NCI-H2081 (cell line): ENCODE data around the gene CASKIN2.

ENCODE experiments used
- DNase-seq, 2 experiments: peaks; one replicate each; lab custom pipeline; 2025; lab: John Stamatoyannopoulos, UW

The CASKIN2 gene

GRCh38 chr17:75504347-75505151 lies 10.8 kb downstream of the CASKIN2 start:
- no peak for DNase-seq

DNA sequence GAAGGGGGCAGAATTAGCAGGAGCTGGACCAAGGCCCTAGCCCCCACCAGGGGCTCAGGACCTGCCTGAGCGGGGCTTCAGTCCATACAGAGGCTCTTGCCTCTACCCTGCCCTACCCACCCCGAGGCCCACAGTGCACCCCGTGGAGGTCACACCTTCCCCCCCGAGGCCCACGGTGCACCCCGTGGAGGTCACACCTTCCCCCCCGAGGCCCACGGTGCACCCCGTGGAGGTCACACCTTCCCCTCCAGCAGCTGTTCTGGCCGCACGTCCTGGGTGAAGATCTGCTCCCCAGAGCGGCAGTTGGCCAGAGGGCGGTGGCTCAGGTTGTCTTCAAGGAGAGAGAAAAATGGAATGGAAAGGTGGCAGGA lies 11.4 kb downstream of the CASKIN2 start:
- DNase-seq: no peak

DNA sequence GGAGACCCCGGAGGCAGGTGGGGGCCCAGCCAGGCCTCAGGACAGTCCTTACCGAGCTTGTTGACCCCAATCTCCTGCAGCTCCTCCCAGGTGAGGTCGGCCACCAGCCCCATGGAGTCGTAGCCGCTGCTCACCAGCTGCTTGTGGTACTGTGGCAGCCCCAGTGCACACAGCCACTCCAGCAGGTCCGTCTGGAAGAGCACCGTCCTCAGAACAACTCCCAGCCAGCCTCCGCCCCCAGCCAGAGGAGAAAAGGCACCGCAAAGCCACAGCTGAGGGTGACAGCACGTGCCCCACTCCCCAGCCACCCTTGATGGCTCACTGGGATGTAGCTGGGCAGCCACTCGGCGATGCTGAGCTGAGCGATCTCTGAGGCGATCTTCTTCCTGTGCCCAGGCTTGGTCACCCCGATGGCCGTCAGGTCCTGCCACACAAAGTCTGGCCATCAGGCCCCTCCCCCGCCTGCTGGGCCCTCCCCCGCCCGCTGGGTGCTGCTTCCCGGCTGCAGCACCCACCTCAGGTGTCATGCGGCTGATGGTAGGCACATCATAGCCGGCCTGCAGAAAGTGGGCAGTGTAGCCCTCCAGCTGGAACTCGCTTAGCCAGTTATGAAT lies 11.9 kb downstream of the CASKIN2 start:
- DNase-seq: no peak

DNA sequence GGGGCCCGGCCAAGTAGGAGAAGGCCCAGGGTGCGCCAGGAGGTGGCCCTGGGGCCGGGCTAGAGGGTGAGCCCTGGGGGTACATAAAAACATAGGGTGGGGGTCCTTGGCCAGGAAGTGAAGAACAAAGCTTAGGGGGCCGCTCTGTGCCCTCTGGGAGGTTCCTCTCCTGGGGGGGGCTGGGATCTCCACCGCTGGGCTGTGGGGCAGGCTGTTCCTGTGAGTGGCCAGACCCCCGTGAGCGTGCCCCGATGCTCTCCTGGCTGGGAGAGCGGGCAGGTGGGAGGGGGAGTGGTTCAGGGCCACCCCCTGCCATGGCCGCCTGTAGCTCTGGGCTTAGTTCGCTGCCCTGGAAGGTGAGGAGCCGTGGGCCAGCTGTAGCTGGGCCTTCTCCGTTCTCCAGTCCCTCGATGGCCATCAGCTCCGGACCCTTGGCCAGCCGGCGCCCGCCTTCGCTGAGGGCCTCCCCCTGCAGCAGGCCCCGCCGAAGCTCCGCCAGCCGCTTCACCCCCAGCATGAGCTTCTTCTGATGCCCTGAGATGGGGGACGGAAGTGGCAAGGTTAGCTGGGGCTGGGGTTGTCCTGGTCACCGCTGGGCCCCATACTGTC lies 12.5 kb downstream of the CASKIN2 start:
- DNase-seq: no peak

- no peak for DNase-seq
These were observed 13.1 kb downstream of the CASKIN2 start for GRCh38 chr17:75502072-75502720.

DNA sequence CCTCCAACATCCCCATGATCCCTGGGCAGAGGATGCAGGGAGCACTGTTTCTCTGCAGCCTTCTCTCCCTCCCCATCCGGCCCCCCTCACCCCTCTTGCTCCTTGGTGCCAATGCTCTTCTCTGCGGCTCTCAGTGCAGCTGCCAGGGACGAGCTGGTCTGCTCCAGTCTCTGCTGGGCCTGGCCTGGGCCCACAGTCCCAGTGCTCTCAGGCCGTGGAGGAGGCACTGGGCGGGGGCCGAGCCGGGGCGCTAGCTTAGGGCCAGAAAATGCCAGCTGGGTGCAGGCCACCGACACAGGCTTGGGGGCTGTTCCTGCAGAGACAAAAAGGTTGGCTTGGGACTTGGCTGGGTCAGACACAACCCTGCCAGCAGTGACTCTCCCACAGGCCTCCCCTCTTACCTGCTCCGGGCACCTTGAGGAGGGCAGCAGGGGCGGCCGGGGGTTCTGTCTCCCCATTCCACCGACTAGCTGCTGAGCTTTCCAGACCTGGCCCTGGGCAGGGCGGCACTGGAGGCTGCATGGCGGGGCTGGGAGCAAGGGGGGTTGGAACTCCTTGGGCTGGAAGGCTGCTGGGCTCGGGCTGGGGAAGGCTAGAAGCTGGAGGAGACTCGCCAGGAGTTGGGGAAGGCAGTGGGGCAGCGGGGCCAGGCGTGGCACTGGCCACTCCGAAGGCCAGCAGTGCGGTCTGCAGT lies 13.8 kb downstream of the CASKIN2 start:
- DNase-seq: no peak

- DNase-seq: no peak
These were observed 14.7 kb downstream of the CASKIN2 start for GRCh38 chr17:75500419-75501216.

GRCh38 chr17:75499313-75500022 lies 15.9 kb downstream of the CASKIN2 start:
- DNase-seq: no peak

DNA sequence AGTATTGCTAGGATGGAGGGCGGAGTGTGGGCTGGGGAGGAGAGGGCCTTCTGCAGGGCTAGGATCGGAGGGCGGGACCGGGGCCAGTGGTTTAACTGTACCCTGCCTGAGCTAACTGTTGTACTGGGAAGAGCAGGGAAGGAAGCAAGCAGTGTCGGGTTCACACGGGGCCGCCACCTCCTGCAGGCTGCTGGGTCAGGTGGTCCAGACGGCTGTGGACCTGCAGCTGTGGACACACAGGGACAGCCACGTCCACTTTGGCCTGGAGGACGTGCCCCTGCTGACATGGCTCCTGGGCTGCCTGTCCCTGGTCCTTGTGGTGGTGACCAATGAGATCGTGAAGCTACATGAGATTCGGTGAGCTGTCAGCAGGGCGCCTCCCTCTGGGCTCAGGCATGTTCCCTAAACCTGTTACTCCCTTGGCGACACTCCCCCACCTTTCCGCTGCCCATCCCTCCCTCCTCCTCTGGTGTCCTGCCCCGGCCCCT lies 16.6 kb downstream of the CASKIN2 start:
- DNase-seq: no peak

DNA sequence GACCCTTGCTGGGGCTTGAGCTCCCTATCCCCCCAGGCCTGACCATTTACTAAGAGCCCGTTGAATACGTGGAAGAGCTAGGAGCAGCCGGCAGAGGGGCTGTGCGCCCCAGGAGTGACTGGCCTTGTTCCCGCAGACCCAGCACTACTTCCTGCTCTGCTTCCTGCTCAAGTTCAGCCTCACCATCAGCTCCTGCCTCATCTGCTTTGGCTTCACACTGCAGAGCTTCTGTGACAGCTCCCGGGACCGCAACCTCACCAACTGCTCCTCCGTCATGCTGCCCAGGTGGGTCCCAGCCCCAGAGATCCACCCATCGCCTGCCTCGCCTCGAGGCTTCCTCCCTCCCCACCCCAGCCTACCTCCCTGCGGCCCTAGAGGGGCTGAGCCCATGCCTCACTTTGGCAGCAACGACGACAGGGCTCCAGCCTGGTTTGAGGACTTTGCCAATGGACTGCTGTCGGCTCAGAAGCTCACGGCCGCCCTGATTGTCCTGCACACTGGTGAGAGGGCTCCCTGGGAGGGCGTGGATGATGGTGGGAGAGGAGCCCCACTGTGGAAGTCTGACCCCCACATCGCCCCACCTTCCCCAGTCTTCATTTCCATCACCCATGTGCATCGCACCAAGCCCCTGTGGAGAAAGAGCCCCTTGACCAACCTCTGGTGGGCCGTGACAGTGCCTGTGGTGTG lies 17.2 kb downstream of the CASKIN2 start:
- no peak for DNase-seq

DNA sequence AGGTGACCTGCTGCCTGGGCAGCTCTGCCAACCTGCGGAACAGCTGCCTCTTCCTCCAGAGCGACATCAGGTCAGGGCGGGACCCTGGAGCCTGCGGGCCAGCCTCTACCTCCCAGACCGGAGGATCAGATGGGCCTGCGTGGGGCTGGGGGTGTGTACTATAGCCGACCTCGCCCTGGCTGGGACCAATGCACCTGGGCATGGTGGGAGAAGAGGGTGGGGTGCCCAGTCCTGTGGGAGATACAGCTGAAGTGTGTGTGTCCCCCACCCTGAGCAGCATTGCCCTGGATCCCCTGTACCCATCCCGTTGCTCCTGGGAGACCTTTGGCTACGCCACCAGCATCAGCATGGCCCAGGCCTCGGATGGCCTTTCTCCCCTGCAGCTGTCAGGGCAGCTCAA lies 19.3 kb downstream of the CASKIN2 start:
- DNase-seq: no peak

DNA sequence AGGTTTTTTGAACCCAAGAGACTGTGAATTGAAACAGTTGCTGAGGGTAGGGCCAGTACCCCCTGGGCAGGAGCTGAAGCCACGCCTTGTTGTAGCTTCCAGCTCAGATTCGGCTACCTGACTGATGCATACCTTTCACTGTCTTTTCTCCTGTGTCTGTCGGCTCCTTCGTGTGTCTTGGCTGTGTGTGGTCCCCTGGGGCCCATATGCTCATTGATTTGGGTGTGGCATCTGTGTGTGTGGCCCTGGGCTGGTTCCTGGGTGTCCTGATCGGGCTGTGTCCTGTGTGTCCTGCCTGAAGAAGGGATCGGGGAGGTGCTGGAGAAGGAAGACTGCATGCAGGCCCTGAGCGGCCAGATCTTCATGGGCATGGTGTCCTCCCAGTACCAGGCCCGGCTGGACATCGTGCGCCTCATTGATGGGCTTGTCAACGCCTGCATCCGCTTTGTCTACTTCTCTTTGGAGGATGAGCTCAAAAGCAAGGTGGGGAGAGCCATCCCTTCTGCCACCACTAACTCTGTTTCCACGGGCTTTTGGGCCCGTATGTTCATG lies 20.9 kb downstream of the CASKIN2 start:
- no peak for DNase-seq

GRCh38 chr17:75493476-75494129 lies 21.7 kb downstream of the CASKIN2 start:
- DNase-seq: no peak

DNA sequence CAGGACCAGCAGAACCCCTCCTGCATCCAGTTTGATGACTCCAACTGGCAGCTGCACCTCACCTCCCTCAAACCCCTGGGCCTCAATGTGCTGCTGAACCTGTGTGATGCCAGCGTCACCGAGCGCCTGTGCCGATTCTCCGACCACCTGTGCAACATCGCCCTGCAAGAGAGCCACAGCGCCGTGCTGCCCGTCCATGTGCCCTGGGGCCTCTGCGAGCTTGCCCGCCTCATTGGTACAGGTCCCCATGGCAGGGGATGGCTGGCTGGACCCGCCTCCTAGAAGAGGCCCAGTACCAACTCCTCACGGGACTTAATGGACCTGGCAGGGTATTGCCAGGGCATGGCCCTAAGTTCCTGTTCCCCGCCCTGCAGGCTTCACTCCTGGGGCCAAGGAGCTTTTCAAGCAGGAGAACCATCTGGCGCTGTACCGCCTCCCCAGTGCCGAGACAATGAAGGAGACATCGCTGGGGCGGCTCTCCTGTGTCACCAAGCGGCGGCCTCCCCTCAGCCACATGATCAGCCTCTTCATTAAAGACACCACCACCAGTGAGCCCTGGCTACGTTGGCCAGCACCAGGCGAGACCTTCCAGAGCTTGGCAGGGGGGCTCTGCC lies 22.7 kb downstream of the CASKIN2 start:
- DNase-seq: no peak

DNA sequence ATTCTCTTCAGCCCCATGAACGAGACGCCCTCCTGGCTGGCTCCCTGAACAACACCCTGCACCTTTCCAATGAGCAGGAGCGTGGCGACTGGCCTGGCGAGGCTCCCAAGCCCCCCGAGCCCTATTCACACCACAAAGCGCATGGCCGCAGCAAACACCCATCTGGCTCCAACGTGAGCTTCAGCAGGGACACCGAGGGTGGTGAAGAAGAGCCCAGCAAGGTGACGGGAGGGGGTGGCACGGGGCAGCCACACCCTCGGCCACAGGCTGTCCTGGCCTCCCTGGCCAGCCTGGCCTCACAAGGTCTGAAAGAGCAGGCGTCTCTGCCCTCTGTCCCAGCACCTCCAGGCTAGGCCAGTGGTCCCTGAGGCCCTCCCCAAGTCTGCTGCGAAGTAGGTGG lies 23.7 kb downstream of the CASKIN2 start:
- no peak for DNase-seq

GRCh38 chr17:75490953-75491649 lies 24.2 kb downstream of the CASKIN2 start:
- DNase-seq: no peak

DNA sequence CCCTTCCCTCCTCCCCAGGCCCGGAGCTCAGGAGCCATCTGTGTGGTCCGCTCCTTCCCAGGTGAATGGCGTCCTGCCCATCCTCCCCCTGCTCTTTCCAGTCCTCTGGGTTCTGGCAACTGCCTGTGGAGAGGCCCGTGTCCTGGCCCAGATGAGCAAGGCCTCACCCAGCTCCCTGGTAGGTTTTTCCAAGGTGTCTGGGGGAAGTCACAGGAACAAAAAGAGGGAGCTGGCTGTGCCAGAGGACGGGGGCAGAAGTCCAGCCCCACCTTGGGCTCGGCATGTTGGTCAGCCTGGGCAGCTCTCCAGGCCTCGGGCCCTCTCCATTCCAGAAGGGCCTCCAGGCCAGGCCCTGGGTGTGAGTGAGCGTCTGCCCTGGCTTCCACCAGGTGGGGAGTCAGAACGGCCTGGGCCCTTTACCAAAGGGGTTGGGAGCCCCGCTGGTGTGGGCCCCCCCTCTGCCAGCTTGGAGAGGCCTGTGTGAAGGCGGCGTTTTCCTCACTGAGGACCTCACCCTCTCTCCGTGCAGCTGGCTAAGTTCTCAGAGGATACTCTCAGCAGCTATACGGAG lies 25.1 kb downstream of the CASKIN2 start:
- no peak for DNase-seq

DNA sequence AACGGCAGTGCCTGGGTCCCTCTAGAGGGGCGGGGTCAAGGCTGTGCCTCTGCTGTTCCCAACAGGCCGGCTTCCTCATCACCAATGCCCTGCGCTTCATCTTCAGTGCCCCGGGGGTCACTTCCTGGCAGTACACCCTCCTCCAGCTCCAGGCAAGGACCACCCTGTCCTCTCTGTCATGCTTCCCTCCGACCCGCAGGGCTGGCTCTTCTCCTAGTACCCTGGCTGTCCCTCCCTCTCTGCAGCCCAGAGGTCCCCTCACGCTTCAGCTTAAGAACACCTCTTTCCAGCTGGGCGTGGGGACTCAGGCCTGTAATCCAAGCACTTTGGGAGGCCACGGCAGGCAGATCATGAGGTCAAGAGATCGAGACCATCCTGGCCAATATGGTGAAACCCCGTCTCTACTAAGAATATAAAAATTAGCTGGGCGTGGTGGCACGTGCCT lies 25.8 kb downstream of the CASKIN2 start:
- DNase-seq: no peak
